H54 (cell line): ENCODE measurements around the gene MYZAP.

ENCODE experiments used
- DNase-seq: peaks from one replicate; pipeline ENCODE4 v3.0.0; 2011; ENCODE audit warnings: low spot score, mixed read lengths; ENCODE audit not compliant: insufficient read length
- FAIRE-seq: peaks from 3 replicates; lab custom pipeline; 2011; peaks lifted over from hg19 to GRCh38; lab: Jason Lieb, UNC
- POLR2A ChIP-seq: IDR thresholded peaks from 2 replicates; pipeline ENCODE4 v1.6.1; 2011; ENCODE audit warnings: low read depth, mild to moderate bottlenecking, low read length

MYZAP gene

DNA sequence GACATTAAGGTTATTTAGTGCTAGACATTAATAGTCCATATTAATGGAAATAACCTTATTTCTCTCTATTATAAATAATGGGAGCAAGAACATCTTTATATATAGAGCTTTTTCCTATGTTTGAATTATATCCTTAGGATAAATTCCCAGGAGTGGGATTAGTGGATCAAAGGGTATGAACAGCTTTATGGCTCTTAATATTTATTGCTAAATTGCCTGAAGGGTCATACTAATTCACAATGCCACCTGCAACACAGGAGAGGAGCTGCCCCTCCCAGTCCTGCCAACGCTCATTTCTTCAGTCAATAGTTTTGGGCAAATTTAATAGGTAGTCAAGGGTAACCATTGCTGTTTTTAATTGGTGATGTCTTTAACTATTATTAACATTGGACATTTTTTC, 65.9 kb downstream of the MYZAP start:
- DNase-seq (no peak), FAIRE-seq (no peak)
- TF ChIP-seq POLR2A, result no peak

- DNase-seq, result no peak
- TF ChIP-seq POLR2A, result no peak
- FAIRE-seq, result no peak
These were observed 70.5 kb downstream of the MYZAP start for GRCh38 chr15:57662091-57662744.

DNA sequence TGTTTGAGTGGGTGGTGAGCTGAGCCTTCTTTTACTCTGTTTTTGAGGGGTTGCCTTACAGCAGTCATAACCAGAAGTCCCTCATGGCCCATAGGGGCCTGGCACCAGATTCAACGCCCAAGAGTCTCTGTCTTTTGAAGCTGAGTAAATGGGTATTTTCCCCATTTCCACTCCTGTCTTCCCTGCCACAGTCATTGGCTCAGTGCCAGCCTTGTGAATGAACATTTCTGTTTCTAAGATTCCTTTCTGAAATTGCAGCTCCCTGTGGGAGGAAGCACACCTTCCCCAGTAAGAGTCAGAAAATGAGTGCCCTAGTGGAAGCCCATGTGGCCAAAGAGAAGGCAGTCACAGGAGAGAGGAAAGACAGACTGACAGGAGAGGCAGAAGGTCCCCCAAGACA, 71.1 kb downstream of the MYZAP start:
- no peak for TF ChIP-seq POLR2A
- FAIRE-seq (no peak), DNase-seq (no peak)

- FAIRE-seq (no peak), DNase-seq (no peak)
- no peak for TF ChIP-seq POLR2A
These were observed 71.6 kb downstream of the MYZAP start for GRCh38 chr15:57663262-57663661.

GRCh38 chr15:57665194-57665593, 73.5 kb downstream of the MYZAP start:
- TF ChIP-seq POLR2A, result no peak
- DNase-seq (no peak), FAIRE-seq (no peak)

- FAIRE-seq (no peak), DNase-seq (no peak)
- no peak for TF ChIP-seq POLR2A
These were observed 74.2 kb downstream of the MYZAP start for GRCh38 chr15:57665939-57666338.

DNA sequence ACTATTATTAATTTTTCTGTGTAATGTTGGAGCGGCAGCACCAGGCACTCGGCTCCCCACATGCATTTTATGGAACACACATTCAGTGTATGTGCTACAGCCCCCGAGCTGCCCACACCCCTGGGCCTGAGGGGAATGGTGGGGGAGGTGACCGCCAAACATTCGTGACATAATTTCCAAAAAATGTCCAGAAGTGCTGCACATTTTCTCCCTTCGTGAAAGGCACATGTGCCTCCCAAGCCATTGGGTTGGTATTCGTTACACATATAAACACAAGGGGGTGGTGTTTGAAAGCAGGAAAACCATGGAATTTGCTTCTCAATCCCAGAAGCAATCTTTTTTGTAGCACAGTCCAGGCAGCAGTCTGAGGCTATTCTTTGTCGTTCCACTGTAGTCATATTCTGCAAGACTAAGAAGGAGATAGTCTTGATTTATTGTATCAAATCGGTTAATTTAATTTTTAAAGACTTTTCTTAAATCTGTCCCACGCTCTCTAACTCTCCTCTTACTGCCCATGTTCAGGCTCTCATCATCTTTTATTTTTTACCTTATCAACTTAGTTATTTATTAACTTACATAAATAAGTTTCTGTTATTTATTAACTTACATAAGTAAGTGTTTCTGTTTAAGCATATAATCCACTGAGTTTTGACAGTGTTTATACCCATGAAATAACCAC, 75.6 kb downstream of the MYZAP start:
- TF ChIP-seq POLR2A, result no peak
- FAIRE-seq (peak; percentile 6), DNase-seq (peak; percentile 18)

- FAIRE-seq, result no peak
- no peak for TF ChIP-seq POLR2A
- no peak for DNase-seq
These were observed 76.3 kb downstream of the MYZAP start for GRCh38 chr15:57668016-57668415.

DNA sequence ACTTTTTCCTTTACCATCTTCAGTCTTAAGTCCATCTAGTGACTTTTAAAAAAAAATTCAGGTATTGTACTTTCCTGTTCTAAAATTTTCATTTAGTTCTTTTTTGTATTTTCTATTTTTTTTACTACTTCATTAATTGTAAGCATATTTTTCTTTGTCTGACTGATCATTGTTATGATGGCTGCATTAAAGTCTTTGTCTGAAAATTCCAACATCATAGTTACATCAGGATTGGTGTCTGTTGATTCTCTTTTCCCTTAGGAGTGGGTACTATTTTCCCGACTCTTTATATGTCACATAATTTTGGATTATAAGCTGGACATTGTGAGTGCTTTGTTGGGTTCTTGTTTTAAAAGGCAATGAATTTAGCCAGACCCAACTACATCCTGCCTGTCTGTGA, 79.9 kb downstream of the MYZAP start:
- FAIRE-seq, result no peak
- no peak for TF ChIP-seq POLR2A
- no peak for DNase-seq

GRCh38 chr15:57675481-57676181, 83.9 kb downstream of the MYZAP start:
- FAIRE-seq (no peak), DNase-seq (no peak)
- no peak for TF ChIP-seq POLR2A

GRCh38 chr15:57676585-57676984, 84.9 kb downstream of the MYZAP start:
- FAIRE-seq, result no peak
- no peak for TF ChIP-seq POLR2A
- DNase-seq, result no peak

- no peak for DNase-seq
These were observed 85.5 kb downstream of the MYZAP start for GRCh38 chr15:57677204-57677603.

DNA sequence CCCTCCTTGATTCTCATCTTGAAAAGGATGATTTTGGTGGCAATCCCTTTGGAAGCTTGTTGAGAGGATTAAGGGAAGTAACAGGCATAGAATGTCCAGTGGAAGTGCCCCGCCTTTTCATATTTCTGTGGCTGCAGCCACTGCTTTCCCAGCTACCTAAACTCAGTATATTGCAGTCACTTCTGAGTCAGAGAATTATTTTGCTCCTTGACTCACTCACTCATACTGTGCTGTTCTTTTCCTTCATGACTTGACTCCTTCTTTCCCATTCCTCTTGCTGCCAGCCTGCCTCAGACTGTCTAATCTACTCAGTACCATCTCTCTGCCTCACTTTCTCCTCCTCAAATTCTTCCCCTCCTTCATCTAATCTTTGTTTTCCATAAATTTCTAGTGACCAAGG, 88.3 kb downstream of the MYZAP start:
- no peak for TF ChIP-seq POLR2A
- DNase-seq (peak; percentile 38), FAIRE-seq (peak; percentile 78)

More at GRCh38 chr15:57677204-57677603, 85.5 kb downstream of the MYZAP start:
- no peak for TF ChIP-seq POLR2A
- no peak for FAIRE-seq

GRCh38 chr15:57681011-57681410, 89.3 kb downstream of the MYZAP start:
- DNase-seq (no peak), FAIRE-seq (no peak)
- TF ChIP-seq POLR2A, result no peak
